WTC11 (cell line): ENCODE data around the gene FANCE. TPM values are rescaled to one million over a fixed set of nuclear protein-coding genes. Genes with fewer than 3 reads are reported as not detected.
A peak's percentile ranks its signal among the peaks of the same experiment; 100 is the strongest.

Experiments used
- ATAC-seq: fragments of 200-7000 bp; cut with Tn5 transposase; 2 replicates; pipeline ENCODE4 v1.10.0; 2021; ENCODE audit warnings: mild to moderate bottlenecking, moderate library complexity
- CTCF ChIA-PET: fragments of 300-600 bp; sonication (Branson Sonifier 250); formaldehyde crosslinking; loops from one replicate; lab custom pipeline; 2021; ENCODE audit warnings: antibody characterized with exemption; lab: Charles Lee
- POLR2A ChIA-PET: fragments of 350-600 bp; sonication (Branson Sonifier 250); formaldehyde crosslinking; loops from one replicate; lab custom pipeline; 2021; ENCODE audit warnings: antibody characterized with exemption; lab: Charles Lee
- DNase-seq: peaks from one replicate; pipeline ENCODE4 v3.0.0; 2021; ENCODE audit warnings: low spot score
- H3K27ac Mint-ChIP-seq: 2 replicates; pipeline ENCODE4 v1.8.0; 2021; ENCODE audit warnings: mixed read lengths
- H3K27me3 Mint-ChIP-seq: 2 replicates; pipeline ENCODE4 v1.8.0; 2021; ENCODE audit warnings: low read depth, mild to moderate bottlenecking, moderate library complexity, mixed read lengths
- H3K36me3 Mint-ChIP-seq: 2 replicates; pipeline ENCODE4 v1.8.0; 2021; ENCODE audit warnings: mixed read lengths
- H3K4me1 Mint-ChIP-seq: 2 replicates; pipeline ENCODE4 v1.8.0; 2022; ENCODE audit warnings: mixed read lengths
- H3K4me3 Mint-ChIP-seq: 2 replicates; pipeline ENCODE4 v1.8.0; 2021; ENCODE audit warnings: mild to moderate bottlenecking, moderate library complexity, mixed read lengths
- H3K9me3 Mint-ChIP-seq: 2 replicates; pipeline ENCODE4 v1.8.0; 2021; ENCODE audit warnings: mixed read lengths
- CTCF ChIP-seq: fragments of 200-600 bp; IDR thresholded peaks from 2 replicates; pipeline ENCODE4 v1.8.0; 2022; ENCODE audit warnings: antibody characterized with exemption
- EMX1 ChIP-seq: fragments of 250-450 bp; sonication (Bioruptor Pico); IDR thresholded peaks from 2 replicates; pipeline ENCODE4 v1.8.0; 2021; ENCODE audit warnings: mild to moderate bottlenecking
- ERG ChIP-seq: fragments of 250-450 bp; sonication (Bioruptor Pico); IDR thresholded peaks from 2 replicates; pipeline ENCODE4 v1.8.0; 2021; ENCODE audit warnings: mild to moderate bottlenecking
- FOXP4 ChIP-seq: sonication (generic); formaldehyde crosslinking; IDR thresholded peaks from 2 replicates; pipeline ENCODE4 v1.8.0; 2022; ENCODE audit warnings: mild to moderate bottlenecking, missing genetic modification reagents
- GABPB1 ChIP-seq: sonication (generic); formaldehyde crosslinking; IDR thresholded peaks from 2 replicates; pipeline ENCODE4 v1.8.1; 2023; ENCODE audit warnings: mild to moderate bottlenecking, missing genetic modification reagents
- GTF2I ChIP-seq: fragments of 250-450 bp; sonication (Bioruptor Pico); conservative IDR thresholded peaks from 2 replicates; pipeline ENCODE4 v1.4.0; 2021; ENCODE audit warnings: mild to moderate bottlenecking
- IRF1 ChIP-seq: sonication (generic); formaldehyde crosslinking; IDR thresholded peaks from 2 replicates; pipeline ENCODE4 v1.8.0; 2023; ENCODE audit warnings: missing genetic modification reagents
- MLX ChIP-seq: sonication (generic); formaldehyde crosslinking; IDR thresholded peaks from 2 replicates; pipeline ENCODE4 v1.8.1; 2023; ENCODE audit warnings: mild to moderate bottlenecking, missing genetic modification reagents, moderate library complexity
- MYBL2 ChIP-seq: sonication (generic); formaldehyde crosslinking; IDR thresholded peaks from 2 replicates; pipeline ENCODE4 v1.8.1; 2023; ENCODE audit warnings: mild to moderate bottlenecking, moderate library complexity, missing genetic modification reagents
- NFE2L1 ChIP-seq: sonication (generic); formaldehyde crosslinking; IDR thresholded peaks from 2 replicates; pipeline ENCODE4 v1.8.1; 2023; ENCODE audit warnings: missing genetic modification reagents
- RELA ChIP-seq: sonication (generic); formaldehyde crosslinking; IDR thresholded peaks from 2 replicates; pipeline ENCODE4 v1.8.1; 2022; ENCODE audit warnings: missing genetic modification reagents, mild to moderate bottlenecking, borderline replicate concordance
- SMAD3 ChIP-seq: sonication (generic); formaldehyde crosslinking; IDR thresholded peaks from 2 replicates; pipeline ENCODE4 v1.8.0; 2022; ENCODE audit warnings: missing genetic modification reagents, mild to moderate bottlenecking, borderline replicate concordance
- STAT6 ChIP-seq: sonication (generic); formaldehyde crosslinking; conservative IDR thresholded peaks from 2 replicates; pipeline ENCODE4 v1.8.1; 2023; ENCODE audit warnings: mild to moderate bottlenecking, low read depth, missing genetic modification reagents, moderate library complexity
- TCF7 ChIP-seq: sonication (generic); formaldehyde crosslinking; IDR thresholded peaks from 2 replicates; pipeline ENCODE4 v1.8.0; 2022; ENCODE audit warnings: mild to moderate bottlenecking, low read depth, missing genetic modification reagents, moderate library complexity
- TP53 ChIP-seq: sonication (generic); formaldehyde crosslinking; IDR thresholded peaks from 2 replicates; pipeline ENCODE4 v1.8.1; 2023; ENCODE audit warnings: mild to moderate bottlenecking, missing genetic modification reagents
- ZNF396 ChIP-seq: fragments of 250-450 bp; sonication (Bioruptor Pico); IDR thresholded peaks from 2 replicates; pipeline ENCODE4 v1.8.0; 2021; ENCODE audit warnings: mild to moderate bottlenecking, moderate library complexity, borderline replicate concordance
- ZNF425 ChIP-seq: fragments of 250-450 bp; sonication (Bioruptor Pico); conservative IDR thresholded peaks from 2 replicates; pipeline ENCODE4 v1.9.0; 2021; ENCODE audit warnings: mild to moderate bottlenecking
- total RNA-seq: library from RNA; stranded (reverse); gene quantifications from 3 replicates; pipeline ENCODE4 v1.2.3, GENCODE V29; 2021

FANCE gene
- total RNA-seq, 1 experiment from 2014 or later, result 22.3 TPM

- H3K36me3 Mint-ChIP-seq, result peaks cover 25% of the 10 kb centered on the region
- peaks cover 20% of the 10 kb centered on the region for H3K9me3 Mint-ChIP-seq
- H3K27ac Mint-ChIP-seq, result peak overlapping the region; percentile 74; the same call in 1 of the 2 replicates
- H3K4me3 Mint-ChIP-seq, result no peak overlapping the region
- CTCF ChIA-PET, result interaction anchor here (0.8 to 4.1 kb wide), 7 partner anchors 8 to 110 kb away, joined by 3 to 33 read pairs (median 6); partner anchors contain the start of genes PPARD and RPL10A
- DNase-seq (no peak), ATAC-seq (peak; percentile 27)
- peaks cover 23% of the 10 kb centered on the region for H3K4me1 Mint-ChIP-seq
- TF ChIP-seq ZNF396 (no peak), MYBL2 (CRISPR knock-in tag) (no peak), TCF7 (CRISPR knock-in tag) (no peak), RELA (no peak), STAT6 (CRISPR knock-in tag) (no peak), FOXP4 (CRISPR knock-in tag) (no peak), ERG (CRISPR knock-in tag) (no peak), CTCF (no peak), NFE2L1 (CRISPR knock-in tag) (no peak), GABPB1 (CRISPR knock-in tag) (no peak)
- POLR2A ChIA-PET, result interaction anchor here (0.6 to 1.5 kb wide), 2 partner anchors 11 to 506 kb away, joined by 3 to 7 read pairs; no protein-coding TSS in a partner anchor
- H3K27me3 Mint-ChIP-seq, result no peaks in the 10 kb centered on the region
Observed at GRCh38 chr6:35427851-35428321, 24.3 kb upstream of the FANCE start.

- POLR2A ChIA-PET, result interaction anchor here (1.5 kb wide), 1 partner anchor 10 kb away, joined by 7 read pairs; no protein-coding TSS in a partner anchor
- Mint-ChIP-seq H3K27ac (peak overlapping the region; percentile 74), H3K4me3 (no peak overlapping the region), H3K36me3 (peaks cover 25% of the 10 kb centered on the region), H3K9me3 (peaks cover 20% of the 10 kb centered on the region), H3K4me1 (peaks cover 23% of the 10 kb centered on the region), H3K27me3 (no peaks in the 10 kb centered on the region)
- ATAC-seq (peak; percentile 40), DNase-seq (no peak)
- CTCF ChIA-PET, result interaction anchor here (0.8 to 4.1 kb wide), 6 partner anchors 7 to 110 kb away, joined by 3 to 33 read pairs (median 3); no protein-coding TSS in a partner anchor
- peak; percentile 60 for TF ChIP-seq GABPB1 (CRISPR knock-in tag)
- no peak for TF ChIP-seq IRF1 (CRISPR knock-in tag)
Observed at GRCh38 chr6:35428421-35429149, 23.6 kb upstream of the FANCE start.

- ChIA-PET POLR2A (no interaction called here), CTCF (interaction anchor here (1.3 kb wide), 1 partner anchor 88 kb away, joined by 3 read pairs; no protein-coding TSS in a partner anchor)
- Mint-ChIP-seq H3K9me3 (peaks cover 20% of the 10 kb centered on the region), H3K4me3 (no peak overlapping the region), H3K27me3 (no peaks in the 10 kb centered on the region), H3K36me3 (peaks cover 24% of the 10 kb centered on the region), H3K27ac (no peak overlapping the region), H3K4me1 (peaks cover 23% of the 10 kb centered on the region)
- ATAC-seq, result no peak
- no peak for DNase-seq
- TF ChIP-seq TP53 (CRISPR knock-in tag), result no peak
- no peak for TF ChIP-seq ZNF425 (CRISPR knock-in tag)
- no peak for TF ChIP-seq GTF2I
- TF ChIP-seq MLX (CRISPR knock-in tag), result no peak
- no peak for TF ChIP-seq EMX1 (CRISPR knock-in tag)
- TF ChIP-seq SMAD3, result no peak
Observed at GRCh38 chr6:35429463-35429862, 22.7 kb upstream of the FANCE start.
